A673 (cell line): Measurements from ENCODE around the gene RSRP1. TPM values are rescaled to one million over a fixed set of nuclear protein-coding genes. Genes with fewer than 3 reads are reported as not detected.

Experiments used
- BruUV-seq: library from RNA; stranded (reverse); fragments of 400-500 nt; replicated peaks from 2 replicates; lab custom pipeline; 2021; lab: Mats Ljungman, UMichigan
- CTCF ChIA-PET: fragments of 300-600 bp; sonication (Branson Sonifier 250); formaldehyde crosslinking; loops from one replicate; lab custom pipeline; 2022; ENCODE audit warnings: antibody characterized with exemption; lab: Charles Lee
- POLR2A ChIA-PET: fragments of 300-600 bp; sonication (Branson Sonifier 250); formaldehyde crosslinking; loops from one replicate; lab custom pipeline; 2022; ENCODE audit warnings: antibody characterized with exemption; ENCODE audit not compliant: low non-redundant PET; lab: Charles Lee
- DNase-seq: peaks from one replicate; pipeline ENCODE4 v3.0.0-alpha.2; 2015; ENCODE audit warnings: low spot score
- H3K27ac ChIP-seq: fragments of 200-600 bp; sonication (generic); 2 replicates; pipeline ENCODE4 v1.5.1; 2016; ENCODE audit warnings: mixed run types, low read depth, mild to moderate bottlenecking, mixed read lengths, antibody characterized with exemption, low read length; ENCODE audit not compliant: poor library complexity, severe bottlenecking
- H3K27me3 ChIP-seq: fragments of 200-600 bp; sonication (generic); replicated peaks from 2 replicates; pipeline ENCODE4 v1.6.1; 2017; ENCODE audit warnings: mixed run types, low read depth, mild to moderate bottlenecking, mixed read lengths, antibody characterized with exemption, low read length; ENCODE audit not compliant: insufficient read depth, poor library complexity
- H3K36me3 ChIP-seq: fragments of 200-600 bp; sonication (generic); 2 replicates; pipeline ENCODE4 v1.6.1; 2016; ENCODE audit warnings: mixed run types, mild to moderate bottlenecking, mixed read lengths, antibody characterized with exemption, low read length; ENCODE audit not compliant: insufficient read depth, poor library complexity, severe bottlenecking
- H3K4me1 ChIP-seq: fragments of 200-600 bp; sonication (generic); 2 replicates; pipeline ENCODE4 v1.6.1; 2017; ENCODE audit warnings: mixed run types, mild to moderate bottlenecking, mixed read lengths, antibody characterized with exemption, low read length; ENCODE audit not compliant: insufficient read depth, poor library complexity, severe bottlenecking
- H3K4me3 ChIP-seq: fragments of 200-600 bp; sonication (generic); 2 replicates; pipeline ENCODE4 v1.5.1; 2016; ENCODE audit warnings: low read depth, mixed run types, mild to moderate bottlenecking, mixed read lengths, low read length; ENCODE audit not compliant: poor library complexity, severe bottlenecking
- H3K9me3 ChIP-seq: fragments of 200-600 bp; sonication (generic); 2 replicates; pipeline ENCODE4 v1.6.1; 2016; ENCODE audit warnings: mixed run types, low read depth, mild to moderate bottlenecking, mixed read lengths, antibody characterized with exemption, low read length; ENCODE audit not compliant: poor library complexity, severe bottlenecking
- CTCF ChIP-seq: fragments of 300-800, 200-600 bp; sonication (generic); conservative IDR thresholded peaks from 2 replicates; pipeline ENCODE4 v1.5.1; 2017; ENCODE audit warnings: low read depth, mild to moderate bottlenecking, antibody characterized with exemption, low read length, moderate library complexity, mixed read lengths
- EZH2 ChIP-seq: fragments of 200-600 bp; sonication (generic); IDR thresholded peaks from 2 replicates; pipeline ENCODE4 v1.6.1; 2017; ENCODE audit warnings: borderline replicate concordance, low read depth, mild to moderate bottlenecking, mixed read lengths, antibody characterized with exemption, low read length; ENCODE audit not compliant: poor library complexity, severe bottlenecking
- intact Hi-C: fragments of 100-400 bp; cut with micrococcal nuclease; formaldehyde crosslinking; loops from one replicate; pipeline ENCODE4 v1.10.0; 2022; ENCODE audit not compliant: unreplicated experiment
- total RNA-seq: library from RNA; stranded (reverse); gene quantifications from 2 replicates; pipeline ENCODE4 v1.2.3, GENCODE V29; 2021

The RSRP1 gene
- total RNA-seq, 1 experiment from 2014 or later, result 65.3 TPM

DNA sequence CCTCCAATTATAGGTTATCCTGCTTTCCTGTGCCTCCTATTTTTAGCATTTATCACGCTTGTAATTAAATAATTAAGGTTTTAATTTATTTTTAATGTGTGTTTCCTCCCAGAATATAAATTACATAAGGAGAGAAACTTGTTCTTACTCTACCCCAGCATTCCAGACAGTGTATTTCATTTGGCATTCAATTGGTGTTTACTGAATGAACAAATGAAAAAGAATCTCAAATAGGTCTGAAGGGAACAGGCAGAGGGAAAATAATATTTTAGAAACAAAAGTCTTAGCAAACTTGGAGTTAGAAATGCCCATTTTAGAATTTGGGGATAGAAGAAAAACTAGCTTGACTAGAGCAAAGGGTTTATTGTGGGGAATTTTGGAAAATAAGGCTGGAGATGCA, 9.9 kb upstream of the RSRP1 start:
- ChIA-PET POLR2A (no interaction called here), CTCF (no interaction called here)
- Histone ChIP-seq H3K4me3 (no peak overlapping the region), H3K27me3 (no peaks in the 10 kb centered on the region), H3K36me3 (no peaks in the 10 kb centered on the region), H3K27ac (no peak overlapping the region), H3K4me1 (peaks cover 3% of the 10 kb centered on the region), H3K9me3 (no peaks in the 10 kb centered on the region)
- intact Hi-C loops, result no loop called here
- DNase-seq, result no peak
- no TSS peak for BruUV-seq
- no peak for TF ChIP-seq EZH2
- TF ChIP-seq CTCF, result no peak

DNA sequence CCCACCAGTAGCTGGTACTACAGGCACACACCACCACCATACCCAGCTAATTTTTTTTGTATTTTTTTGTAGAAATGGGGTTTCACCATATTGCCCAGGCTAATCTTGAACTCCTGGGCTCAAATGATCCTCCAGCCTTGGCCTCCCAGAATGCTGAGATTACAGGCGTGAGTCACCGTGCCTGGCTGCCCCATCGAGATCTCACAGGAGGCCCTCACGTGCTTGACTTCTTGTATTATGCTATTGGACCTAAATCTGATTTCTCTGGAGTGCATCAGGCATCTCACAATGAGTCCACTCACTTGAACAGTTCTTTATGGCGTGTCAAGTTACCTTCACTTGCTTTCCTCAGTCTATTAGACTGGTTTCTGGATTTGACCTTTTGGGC, 9.3 kb upstream of the RSRP1 start:
- no peaks in the 10 kb centered on the region for H3K36me3 ChIP-seq
- CTCF ChIA-PET, result no interaction called here

GRCh38 chr1:25255706-25256577, 8.7 kb upstream of the RSRP1 start:
- POLR2A ChIA-PET, result no interaction called here

More for the DNA sequence above, 9.3 kb upstream of the RSRP1 start:
- TF ChIP-seq EZH2, result no peak
- no peak for TF ChIP-seq CTCF
- Histone ChIP-seq H3K9me3 (no peaks in the 10 kb centered on the region), H3K27me3 (no peaks in the 10 kb centered on the region), H3K27ac (no peak overlapping the region), H3K4me1 (peaks cover 3% of the 10 kb centered on the region), H3K4me3 (no peak overlapping the region)
- peak; percentile 0 for DNase-seq
- intact Hi-C loops, result no loop called here
- POLR2A ChIA-PET, result no interaction called here
- no TSS peak for BruUV-seq

More at GRCh38 chr1:25255706-25256577, 8.7 kb upstream of the RSRP1 start:
- intact Hi-C loops, result no loop called here
- peaks cover 3% of the 10 kb centered on the region for H3K4me1 ChIP-seq
- DNase-seq, result peak; percentile 3
- CTCF ChIA-PET, result interaction anchor here (0.6 kb wide), 1 partner anchor 92 kb away, joined by 8 read pairs; no protein-coding TSS in a partner anchor
- BruUV-seq, result no TSS peak
- TF ChIP-seq CTCF (no peak), EZH2 (no peak)
- no peak overlapping the region for H3K4me3 ChIP-seq
- no peaks in the 10 kb centered on the region for H3K36me3 ChIP-seq
- H3K27ac ChIP-seq, result no peak overlapping the region
- no peaks in the 10 kb centered on the region for H3K9me3 ChIP-seq
- no peaks in the 10 kb centered on the region for H3K27me3 ChIP-seq
